MG63 (cell line): ENCODE results near the gene HORMAD1. TPM values are rescaled to one million over a fixed set of nuclear protein-coding genes. Genes with fewer than 3 reads are reported as not detected.
"Not testable (repeated sequence)": the region's sequence is repeated elsewhere in the genome, so short reads cannot be mapped to it uniquely, and the experiment has no call there.

ENCODE experiments used
- DNase-seq: peaks from one replicate; pipeline ENCODE4 v3.0.0-alpha.2; 2020
- H3K27me3 ChIP-seq: fragments of 250-450 bp; sonication (Bioruptor Pico); 2 replicates; pipeline ENCODE4 v1.5.1; 2020; ENCODE audit warnings: mild to moderate bottlenecking, moderate library complexity
- H3K36me3 ChIP-seq: fragments of 250-450 bp; sonication (Bioruptor Pico); 2 replicates; pipeline ENCODE4 v1.5.1; 2020; ENCODE audit warnings: mild to moderate bottlenecking, moderate library complexity
- H3K4me3 ChIP-seq: fragments of 250-450 bp; sonication (Bioruptor Pico); 2 replicates; pipeline ENCODE4 v1.5.1; 2020; ENCODE audit warnings: mild to moderate bottlenecking, moderate library complexity
- H3K9me3 ChIP-seq: fragments of 250-450 bp; sonication (Bioruptor Pico); 2 replicates; pipeline ENCODE4 v1.5.1; 2020; ENCODE audit warnings: mild to moderate bottlenecking, moderate library complexity
- total RNA-seq: library from RNA; depleted of rRNA; stranded (reverse); fragments of >200 nt; shearing (Covaris generic); gene quantifications from 2 replicates; pipeline ENCODE4 v1.2.3, GENCODE V29; 2014; ENCODE audit warnings: low replicate concordance; rRNA removed

The HORMAD1 gene
- total RNA-seq, 1 experiment from 2014 or later = 0.95 TPM

DNA sequence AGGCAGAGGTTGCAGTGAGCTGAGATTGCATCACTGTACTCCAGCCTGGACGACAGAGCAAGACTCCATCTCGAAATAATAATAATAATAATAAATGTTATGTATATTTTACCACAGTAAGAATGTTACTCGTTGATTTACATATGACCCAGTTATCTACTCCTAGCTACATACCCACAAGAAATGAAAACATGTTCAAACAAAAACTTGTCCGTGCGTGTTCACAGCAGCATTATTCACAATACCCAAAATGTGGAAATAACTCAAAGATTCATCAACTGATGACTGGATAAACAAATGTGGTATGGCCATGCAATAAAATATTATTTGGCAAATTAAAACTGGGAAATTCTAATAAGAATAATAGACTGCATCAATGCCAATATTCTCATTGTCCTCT lies 59.5 kb downstream of the HORMAD1 start:
- Histone ChIP-seq H3K27me3 (no peaks in the 10 kb centered on the region), H3K9me3 (no peaks in the 10 kb centered on the region), H3K36me3 (peaks cover 42% of the 10 kb centered on the region), H3K4me3 (no peak overlapping the region)
- DNase-seq = no peak

- Histone ChIP-seq H3K27me3 (no peaks in the 10 kb centered on the region), H3K9me3 (no peaks in the 10 kb centered on the region), H3K4me3 (no peak overlapping the region), H3K36me3 (peaks cover 39% of the 10 kb centered on the region)
- DNase-seq = no peak
These were observed 60.1 kb downstream of the HORMAD1 start for GRCh38 chr1:150660584-150660983.

DNA sequence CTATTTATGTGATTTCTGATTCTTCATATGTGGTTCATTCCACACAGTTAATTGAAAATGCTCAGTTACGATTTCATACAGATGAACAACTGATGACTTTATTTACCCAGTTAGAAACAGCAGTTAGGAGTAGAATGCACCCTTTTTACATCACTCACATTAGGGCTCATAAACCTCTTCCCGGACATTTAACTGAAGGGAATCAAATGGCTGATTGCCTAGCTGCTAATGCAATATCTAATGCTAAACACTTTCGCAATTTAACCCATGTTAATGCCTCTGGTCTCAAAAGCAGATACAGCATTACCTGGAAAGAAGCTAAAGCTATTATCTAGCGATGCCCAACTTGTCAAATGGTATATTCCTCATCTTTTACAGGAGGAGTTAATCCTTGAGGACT lies 63.6 kb downstream of the HORMAD1 start:
- H3K4me3 ChIP-seq, H3K9me3 ChIP-seq, DNase-seq, H3K27me3 ChIP-seq: not testable (repeated sequence)
- H3K36me3 ChIP-seq = peaks cover 41% of the 10 kb centered on the region

- peaks cover 34% of the 10 kb centered on the region for H3K36me3 ChIP-seq
- H3K27me3 ChIP-seq, H3K4me3 ChIP-seq, DNase-seq, H3K9me3 ChIP-seq: not testable (repeated sequence)
These were observed 66.1 kb downstream of the HORMAD1 start for GRCh38 chr1:150654635-150655034.

DNA sequence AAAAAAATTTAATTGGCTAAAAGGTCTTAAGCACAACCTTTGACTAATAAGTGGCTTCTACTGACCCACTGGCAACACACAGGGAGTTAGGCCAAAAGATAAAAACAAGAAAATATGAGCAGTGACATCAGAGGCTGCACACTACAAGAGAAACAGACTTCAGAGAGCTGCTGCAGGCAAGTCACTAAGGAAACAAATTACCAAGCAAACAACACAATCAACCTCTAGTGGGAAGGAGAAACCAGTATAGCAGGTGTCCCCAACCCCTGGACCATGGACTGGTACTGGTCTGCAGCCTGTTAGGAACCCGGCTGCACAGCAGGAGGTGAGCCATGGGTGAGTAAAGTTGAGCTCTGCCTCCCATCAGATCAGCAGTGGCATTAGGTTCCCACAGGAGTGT lies 70.5 kb downstream of the HORMAD1 start:
- H3K27me3 ChIP-seq = no peaks in the 10 kb centered on the region
- H3K36me3 ChIP-seq = peaks cover 65% of the 10 kb centered on the region
- no peak for DNase-seq
- H3K9me3 ChIP-seq = no peaks in the 10 kb centered on the region
- H3K4me3 ChIP-seq = no peak overlapping the region

DNA sequence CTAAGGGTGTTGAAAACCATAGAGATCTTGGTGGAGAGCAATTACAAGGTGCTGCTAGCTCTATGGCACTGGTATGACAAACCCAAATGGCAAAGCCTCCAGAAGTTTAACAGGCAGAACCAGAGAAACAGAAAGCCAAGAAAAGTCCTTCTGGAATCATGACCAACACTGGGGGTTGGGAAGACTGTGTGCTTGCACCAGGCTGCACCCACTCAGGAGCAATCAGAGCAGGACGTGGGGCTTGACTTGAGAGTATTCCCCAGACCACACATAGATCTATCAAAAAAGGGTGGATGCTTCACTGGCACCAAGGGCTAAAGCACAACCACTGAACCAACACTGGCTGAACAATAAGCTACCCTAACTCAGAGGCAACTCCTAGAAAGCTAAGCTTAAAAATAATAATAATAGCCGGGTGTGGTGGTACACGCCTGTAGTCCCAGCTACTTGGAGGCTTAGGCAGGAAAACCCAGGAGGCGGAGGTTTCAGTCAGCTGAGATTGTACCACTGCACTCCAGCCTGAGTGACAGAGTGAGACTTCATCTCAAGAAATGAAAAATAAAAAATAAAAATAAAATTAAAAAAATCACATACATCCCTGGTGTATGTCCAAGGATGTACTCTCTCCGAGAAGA lies 71.1 kb downstream of the HORMAD1 start:
- no peak for DNase-seq
- Histone ChIP-seq H3K9me3 (no peaks in the 10 kb centered on the region), H3K27me3 (no peaks in the 10 kb centered on the region), H3K36me3 (peaks cover 61% of the 10 kb centered on the region), H3K4me3 (no peak overlapping the region)

Other genes starting within 250 kb of the HORMAD1 start
- 14.7 and 15.4 TPM in 2 replicates for gene TARS2, start 233.5 kb downstream of the HORMAD1 start, total RNA-seq
- gene ECM1, start 212.8 kb downstream of the HORMAD1 start, total RNA-seq = 9.9 and 13.8 TPM in 2 replicates
- not detected in 2 replicates for gene FALEC, start 205.1 kb downstream of the HORMAD1 start, total RNA-seq
- gene ADAMTSL4, start 171.5 kb downstream of the HORMAD1 start, total RNA-seq = 3.3 and 3.5 TPM in 2 replicates
- 148 and 184 TPM in 2 replicates for gene MCL1, start 141.3 kb downstream of the HORMAD1 start, total RNA-seq
- 172 and 256 TPM in 2 replicates for gene ENSA, start 91.3 kb downstream of the HORMAD1 start, total RNA-seq
- 12.1 and 14.1 TPM in 2 replicates for gene GOLPH3L, start 23.7 kb downstream of the HORMAD1 start, total RNA-seq
- 0.49 TPM in 1 of 2 replicates, not detected in the other for gene CTSS, start 44.9 kb upstream of the HORMAD1 start, total RNA-seq
- gene CTSK, start 87.4 kb upstream of the HORMAD1 start, total RNA-seq = 0.92 and 2.3 TPM in 2 replicates
- gene ARNT, start 155.7 kb upstream of the HORMAD1 start, total RNA-seq = 7.3 and 13.7 TPM in 2 replicates
- gene CTXND2, start 166.2 kb upstream of the HORMAD1 start, total RNA-seq = not detected in 2 replicates
- gene SETDB1, start 205.5 kb upstream of the HORMAD1 start, total RNA-seq = 23.5 and 49.2 TPM in 2 replicates